Measurements from ENCODE around the gene NTM. TPM values are rescaled to one million over a fixed set of nuclear protein-coding genes. Genes with fewer than 3 reads are reported as not detected.

NTM gene
- total RNA-seq, 1 donor from 2014 or later = 9.9 TPM

DNA sequence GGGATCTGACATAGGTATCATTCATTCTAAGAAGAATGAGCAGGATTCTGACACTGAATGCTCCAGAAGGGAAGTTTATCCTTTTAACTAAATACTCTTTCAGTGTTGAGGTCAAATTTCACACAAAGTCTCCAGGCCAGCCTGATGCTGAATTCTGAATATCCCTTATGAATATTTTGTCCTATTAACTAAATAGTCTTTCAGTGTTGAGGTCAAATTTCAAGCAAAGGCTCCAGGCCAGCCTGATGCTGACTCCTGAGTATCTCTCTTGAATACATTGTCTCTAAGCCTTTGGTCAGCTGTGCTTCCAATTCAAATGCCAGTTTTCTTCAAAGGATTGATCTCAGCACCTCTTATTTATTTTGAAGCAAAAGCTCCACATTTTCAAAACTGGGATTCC lies 676.8 kb downstream of the NTM start:
- H3K4me3 ChIP-seq (ENCODE audit: low read length in 3 of 3) = no peak overlapping the region
- no peaks in the 10 kb centered on the region for H3K27me3 ChIP-seq (ENCODE audit: control insufficient read depth in 3 of 3, insufficient read depth in 3 of 3, low read length in 3 of 3)
- no peak overlapping the region for H3K27ac ChIP-seq (ENCODE audit: low read depth, low read length)
- H3K9ac ChIP-seq (ENCODE audit: low read depth in 1 of 3, low read length in 3 of 3) = no peak overlapping the region
- peaks cover 0 to 3% (median 0%) of the 10 kb centered on the region in 3 donors for H3K9me3 ChIP-seq (ENCODE audit: control insufficient read depth in 3 of 3, low read length in 3 of 3)
- peaks cover 0 to 16% (median 0%) of the 10 kb centered on the region in 3 donors for H3K4me1 ChIP-seq (ENCODE audit: control insufficient read depth in 3 of 3, insufficient read depth in 3 of 3, low read length in 3 of 3)
- H3K36me3 ChIP-seq (ENCODE audit: control insufficient read depth in 3 of 3, insufficient read depth in 3 of 3, low read length in 3 of 3) = no peaks in the 10 kb centered on the region

DNA sequence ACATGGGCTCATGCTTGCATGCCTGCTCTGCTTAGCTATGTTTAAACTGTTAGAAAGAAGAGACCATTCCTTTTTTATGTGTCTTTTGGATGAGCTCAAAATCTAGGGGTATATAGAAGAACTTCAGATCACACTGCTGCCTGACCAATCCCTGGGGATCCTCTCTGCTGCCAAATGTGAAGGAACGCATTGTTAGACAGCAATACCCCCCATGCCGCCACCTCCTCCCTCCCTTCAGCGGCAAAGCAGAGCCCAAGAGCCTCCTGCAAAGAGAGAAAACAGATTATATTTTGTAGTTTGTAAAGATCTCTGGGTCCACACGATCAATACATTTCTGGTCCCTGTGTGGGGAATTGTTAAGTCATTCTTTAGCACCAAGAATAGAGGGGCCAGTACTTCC lies 677.6 kb downstream of the NTM start:
- Histone ChIP-seq H3K27ac (ENCODE audit: low read depth, low read length) (no peak overlapping the region), H3K27me3 (ENCODE audit: control insufficient read depth in 3 of 3, insufficient read depth in 3 of 3, low read length in 3 of 3) (no peaks in the 10 kb centered on the region), H3K36me3 (ENCODE audit: control insufficient read depth in 3 of 3, insufficient read depth in 3 of 3, low read length in 3 of 3) (no peaks in the 10 kb centered on the region), H3K9ac (ENCODE audit: low read depth in 1 of 3, low read length in 3 of 3) (no peak overlapping the region), H3K4me3 (ENCODE audit: low read length in 3 of 3) (no peak overlapping the region), H3K4me1 (ENCODE audit: control insufficient read depth in 3 of 3, insufficient read depth in 3 of 3, low read length in 3 of 3) (peaks cover 0 to 16% (median 0%) of the 10 kb centered on the region in 3 donors), H3K9me3 (ENCODE audit: control insufficient read depth in 3 of 3, low read length in 3 of 3) (peaks cover 0 to 3% (median 0%) of the 10 kb centered on the region in 3 donors)

DNA sequence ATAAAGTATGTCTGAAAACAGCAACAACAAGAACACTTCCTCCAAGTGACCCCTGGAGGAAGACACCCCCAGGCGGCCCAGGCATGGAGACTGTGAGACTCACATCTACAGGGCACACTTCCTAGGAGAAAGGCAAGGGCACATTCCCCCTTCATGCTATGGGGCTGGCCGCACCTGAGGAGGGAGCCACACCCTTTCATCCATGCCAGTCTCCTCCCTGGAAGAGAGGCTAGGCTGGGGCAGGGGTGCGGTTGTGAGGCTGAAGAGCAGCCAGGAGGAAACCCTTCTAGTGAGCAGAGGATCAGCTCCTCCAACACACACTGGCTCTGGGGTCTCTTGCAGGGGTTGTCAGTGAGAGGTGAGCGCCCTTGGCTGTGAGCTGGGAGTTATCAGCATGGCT lies 678.8 kb downstream of the NTM start:
- Histone ChIP-seq H3K4me1 (ENCODE audit: control insufficient read depth in 3 of 3, insufficient read depth in 3 of 3, low read length in 3 of 3) (peaks cover 0 to 16% (median 0%) of the 10 kb centered on the region in 3 donors), H3K27ac (ENCODE audit: low read depth, low read length) (no peak overlapping the region), H3K36me3 (ENCODE audit: control insufficient read depth in 3 of 3, insufficient read depth in 3 of 3, low read length in 3 of 3) (no peaks in the 10 kb centered on the region), H3K4me3 (ENCODE audit: low read length in 3 of 3) (no peak overlapping the region), H3K9me3 (ENCODE audit: control insufficient read depth in 3 of 3, low read length in 3 of 3) (no peaks in the 10 kb centered on the region), H3K9ac (ENCODE audit: low read depth in 1 of 3, low read length in 3 of 3) (no peak overlapping the region), H3K27me3 (ENCODE audit: control insufficient read depth in 3 of 3, insufficient read depth in 3 of 3, low read length in 3 of 3) (no peaks in the 10 kb centered on the region)

DNA sequence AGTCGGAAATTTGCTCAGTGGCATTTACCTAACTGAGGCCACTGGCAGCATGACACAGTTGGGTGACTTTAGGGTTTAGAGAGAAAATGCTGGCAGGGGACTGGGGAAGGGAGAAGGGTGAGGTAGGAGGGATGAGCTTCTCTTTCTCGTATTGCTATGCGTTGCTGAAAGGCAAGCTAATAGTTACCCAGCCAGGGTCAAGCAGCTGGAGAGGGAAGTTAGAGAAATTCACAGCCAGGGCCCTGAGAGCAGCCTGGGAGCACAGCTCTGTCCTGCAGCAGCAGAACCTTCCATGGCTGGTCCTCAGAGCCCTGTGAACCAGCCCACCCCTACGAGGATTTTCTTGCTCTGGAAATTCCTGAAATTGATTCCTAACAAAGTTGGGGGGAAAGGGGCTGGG lies 679.6 kb downstream of the NTM start:
- Histone ChIP-seq H3K27ac (ENCODE audit: low read depth, low read length) (no peak overlapping the region), H3K4me3 (ENCODE audit: low read length in 3 of 3) (no peak overlapping the region), H3K9me3 (ENCODE audit: control insufficient read depth in 3 of 3, low read length in 3 of 3) (no peaks in the 10 kb centered on the region), H3K27me3 (ENCODE audit: control insufficient read depth in 3 of 3, insufficient read depth in 3 of 3, low read length in 3 of 3) (no peaks in the 10 kb centered on the region), H3K4me1 (ENCODE audit: control insufficient read depth in 3 of 3, insufficient read depth in 3 of 3, low read length in 3 of 3) (peaks cover 0 to 19% (median 0%) of the 10 kb centered on the region in 3 donors), H3K9ac (ENCODE audit: low read depth in 1 of 3, low read length in 3 of 3) (no peak overlapping the region), H3K36me3 (ENCODE audit: control insufficient read depth in 3 of 3, insufficient read depth in 3 of 3, low read length in 3 of 3) (no peaks in the 10 kb centered on the region)

DNA sequence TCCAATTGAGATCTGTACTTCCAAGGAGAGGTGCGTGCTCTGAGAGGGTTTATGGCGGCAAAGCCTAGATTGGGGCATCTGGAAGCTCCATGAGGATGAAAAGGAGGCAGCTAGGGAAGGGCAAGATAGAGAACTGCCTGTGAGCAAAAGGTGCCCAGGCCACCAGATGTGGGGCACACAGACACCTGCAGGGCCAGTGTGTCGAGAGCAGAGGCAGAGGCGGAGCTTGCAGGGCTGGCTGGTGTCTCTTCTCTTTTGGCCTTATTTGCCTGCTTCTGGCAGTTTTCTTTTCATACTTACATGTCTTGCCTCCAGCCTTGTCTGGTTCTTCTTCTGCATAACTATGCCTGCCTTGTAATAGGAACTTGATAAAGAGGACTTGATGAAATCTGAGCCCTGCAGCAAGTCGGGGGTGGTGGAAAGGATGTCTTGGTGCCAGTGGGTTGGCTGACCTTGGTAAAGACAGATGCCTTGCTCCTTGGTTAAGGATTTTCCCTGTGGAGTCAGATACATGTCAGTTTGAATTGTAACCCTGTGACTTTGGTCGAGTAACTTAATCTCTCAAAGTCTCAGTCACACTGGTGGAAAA lies 680.3 kb downstream of the NTM start:
- H3K36me3 ChIP-seq (ENCODE audit: control insufficient read depth in 3 of 3, insufficient read depth in 3 of 3, low read length in 3 of 3) = no peaks in the 10 kb centered on the region
- no peaks in the 10 kb centered on the region for H3K9me3 ChIP-seq (ENCODE audit: control insufficient read depth in 3 of 3, low read length in 3 of 3)
- peaks cover 0 to 19% (median 0%) of the 10 kb centered on the region in 3 donors for H3K4me1 ChIP-seq (ENCODE audit: control insufficient read depth in 3 of 3, insufficient read depth in 3 of 3, low read length in 3 of 3)
- no peak overlapping the region for H3K4me3 ChIP-seq (ENCODE audit: low read length in 3 of 3)
- H3K27ac ChIP-seq (ENCODE audit: low read depth, low read length) = no peak overlapping the region
- no peaks in the 10 kb centered on the region for H3K27me3 ChIP-seq (ENCODE audit: control insufficient read depth in 3 of 3, insufficient read depth in 3 of 3, low read length in 3 of 3)
- no peak overlapping the region for H3K9ac ChIP-seq (ENCODE audit: low read depth in 1 of 3, low read length in 3 of 3)

DNA sequence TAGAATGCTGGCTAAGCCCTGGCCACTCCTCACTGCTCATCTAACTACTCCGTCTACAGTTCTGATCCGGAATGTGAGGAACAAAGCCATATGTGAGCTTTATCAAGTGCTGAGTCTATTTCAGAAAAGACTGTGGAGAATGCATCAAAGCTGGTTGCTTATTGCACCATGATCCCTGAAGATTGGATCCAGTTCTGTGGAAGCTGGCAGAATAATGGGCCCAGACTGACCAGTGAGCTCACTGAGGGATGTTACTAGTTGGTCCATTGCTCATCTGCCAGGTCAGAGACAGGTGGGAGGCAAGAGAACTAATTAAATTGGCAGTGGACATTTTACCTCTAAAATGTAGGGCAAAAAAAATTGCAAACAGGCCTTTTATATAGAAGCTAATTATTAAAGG lies 681.3 kb downstream of the NTM start:
- no peak overlapping the region for H3K9ac ChIP-seq (ENCODE audit: low read depth in 1 of 3, low read length in 3 of 3)
- H3K27me3 ChIP-seq (ENCODE audit: control insufficient read depth in 3 of 3, insufficient read depth in 3 of 3, low read length in 3 of 3) = no peaks in the 10 kb centered on the region
- H3K4me3 ChIP-seq (ENCODE audit: low read length in 3 of 3) = no peak overlapping the region
- H3K4me1 ChIP-seq (ENCODE audit: control insufficient read depth in 3 of 3, insufficient read depth in 3 of 3, low read length in 3 of 3) = peaks cover 0 to 19% (median 0%) of the 10 kb centered on the region in 3 donors
- H3K36me3 ChIP-seq (ENCODE audit: control insufficient read depth in 3 of 3, insufficient read depth in 3 of 3, low read length in 3 of 3) = no peaks in the 10 kb centered on the region
- H3K27ac ChIP-seq (ENCODE audit: low read depth, low read length) = no peak overlapping the region
- no peaks in the 10 kb centered on the region for H3K9me3 ChIP-seq (ENCODE audit: control insufficient read depth in 3 of 3, low read length in 3 of 3)

DNA sequence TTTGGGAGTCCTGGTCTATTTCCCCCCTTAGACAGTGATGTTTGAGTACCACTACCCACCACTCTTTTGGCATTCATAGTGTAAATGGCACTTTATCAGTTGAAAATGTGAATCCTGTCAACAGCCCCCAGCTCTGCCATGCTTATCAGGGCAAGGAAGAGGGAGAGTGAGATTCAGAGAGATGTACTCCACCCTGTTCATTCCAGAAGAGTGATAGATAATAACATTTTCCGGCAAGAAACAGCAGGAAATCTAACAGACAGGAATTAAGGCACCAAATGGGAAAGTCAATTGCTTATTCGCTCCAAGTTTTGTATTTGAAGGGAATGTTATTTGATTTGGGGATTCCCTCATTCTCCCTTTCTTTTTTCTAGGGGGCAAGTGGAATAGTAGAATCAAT lies 681.9 kb downstream of the NTM start:
- H3K9me3 ChIP-seq (ENCODE audit: control insufficient read depth in 3 of 3, low read length in 3 of 3) = no peaks in the 10 kb centered on the region
- peaks cover 0 to 19% (median 0%) of the 10 kb centered on the region in 3 donors for H3K4me1 ChIP-seq (ENCODE audit: control insufficient read depth in 3 of 3, insufficient read depth in 3 of 3, low read length in 3 of 3)
- H3K9ac ChIP-seq (ENCODE audit: low read depth in 1 of 3, low read length in 3 of 3) = no peak overlapping the region
- H3K27me3 ChIP-seq (ENCODE audit: control insufficient read depth in 3 of 3, insufficient read depth in 3 of 3, low read length in 3 of 3) = no peaks in the 10 kb centered on the region
- no peak overlapping the region for H3K4me3 ChIP-seq (ENCODE audit: low read length in 3 of 3)
- no peaks in the 10 kb centered on the region for H3K36me3 ChIP-seq (ENCODE audit: control insufficient read depth in 3 of 3, insufficient read depth in 3 of 3, low read length in 3 of 3)
- no peak overlapping the region for H3K27ac ChIP-seq (ENCODE audit: low read depth, low read length)

DNA sequence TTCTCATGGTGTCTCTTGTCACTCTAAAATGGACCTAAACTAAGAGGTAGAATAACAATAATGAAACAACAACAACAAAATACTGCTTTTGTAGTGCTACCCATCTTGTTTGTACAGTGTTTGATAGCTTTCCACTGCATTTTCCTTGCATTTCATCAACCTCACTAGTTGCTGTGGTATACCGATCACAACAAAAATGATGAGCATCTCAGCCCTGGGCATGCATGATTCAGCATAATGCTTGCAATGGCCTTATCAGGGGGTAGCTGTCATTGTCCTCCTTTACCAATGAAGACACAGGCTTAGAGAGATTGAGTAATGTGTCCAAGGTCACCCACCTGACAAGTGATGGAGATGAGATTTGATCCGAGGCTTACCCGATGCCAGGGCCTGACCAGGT lies 682.5 kb downstream of the NTM start:
- Histone ChIP-seq H3K9me3 (ENCODE audit: control insufficient read depth in 3 of 3, low read length in 3 of 3) (no peaks in the 10 kb centered on the region), H3K4me1 (ENCODE audit: control insufficient read depth in 3 of 3, insufficient read depth in 3 of 3, low read length in 3 of 3) (peaks cover 0 to 19% (median 0%) of the 10 kb centered on the region in 3 donors), H3K36me3 (ENCODE audit: control insufficient read depth in 3 of 3, insufficient read depth in 3 of 3, low read length in 3 of 3) (no peaks in the 10 kb centered on the region), H3K27ac (ENCODE audit: low read depth, low read length) (no peak overlapping the region), H3K9ac (ENCODE audit: low read depth in 1 of 3, low read length in 3 of 3) (no peak overlapping the region), H3K27me3 (ENCODE audit: control insufficient read depth in 3 of 3, insufficient read depth in 3 of 3, low read length in 3 of 3) (no peaks in the 10 kb centered on the region), H3K4me3 (ENCODE audit: low read length in 3 of 3) (no peak overlapping the region)

DNA sequence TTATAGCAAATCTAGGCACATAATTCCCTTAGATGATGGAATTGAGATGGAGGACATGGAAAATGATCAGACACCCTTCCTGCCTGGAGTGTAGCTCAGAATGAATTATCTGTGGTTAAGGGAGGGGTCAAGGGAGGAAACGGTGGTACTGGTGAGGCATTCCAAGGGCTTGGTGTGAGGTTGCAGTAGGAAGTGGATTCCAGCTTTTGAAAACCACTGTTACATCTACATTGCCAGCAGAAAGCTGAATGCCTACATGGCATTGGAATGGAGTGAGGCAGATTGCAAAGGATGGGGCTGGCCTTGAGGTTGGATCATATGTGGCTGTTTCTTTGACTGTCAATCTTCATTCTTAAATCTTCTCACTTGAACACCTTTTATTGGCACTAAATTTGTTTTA lies 684.4 kb downstream of the NTM start:
- Histone ChIP-seq H3K9me3 (ENCODE audit: control insufficient read depth in 3 of 3, low read length in 3 of 3) (no peaks in the 10 kb centered on the region), H3K36me3 (ENCODE audit: control insufficient read depth in 3 of 3, insufficient read depth in 3 of 3, low read length in 3 of 3) (no peaks in the 10 kb centered on the region), H3K27me3 (ENCODE audit: control insufficient read depth in 3 of 3, insufficient read depth in 3 of 3, low read length in 3 of 3) (no peaks in the 10 kb centered on the region), H3K27ac (ENCODE audit: low read depth, low read length) (no peak overlapping the region), H3K9ac (ENCODE audit: low read depth in 1 of 3, low read length in 3 of 3) (no peak overlapping the region), H3K4me3 (ENCODE audit: low read length in 3 of 3) (no peak overlapping the region), H3K4me1 (ENCODE audit: control insufficient read depth in 3 of 3, insufficient read depth in 3 of 3, low read length in 3 of 3) (peaks cover 0 to 19% (median 0%) of the 10 kb centered on the region in 3 donors)

DNA sequence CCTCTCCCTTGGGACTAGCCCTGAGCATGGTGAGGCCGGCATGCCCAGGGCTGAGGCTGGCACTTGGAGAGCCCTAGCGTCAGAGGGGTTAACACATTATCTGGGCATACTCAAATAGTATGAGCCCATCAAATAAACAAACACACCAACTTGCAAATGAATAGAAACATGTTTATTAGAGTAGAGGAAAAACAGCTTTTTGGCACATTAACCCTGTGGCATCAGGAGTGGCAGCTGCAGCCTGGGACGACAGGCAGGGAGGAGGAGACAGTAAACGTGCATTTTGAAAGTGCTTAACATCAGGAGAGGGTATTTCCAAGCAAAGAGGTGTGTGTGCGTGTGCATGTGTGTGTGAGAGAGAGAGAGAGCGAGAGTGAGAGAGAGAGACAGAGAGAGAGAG lies 684.9 kb downstream of the NTM start:
- Histone ChIP-seq H3K36me3 (ENCODE audit: control insufficient read depth in 3 of 3, insufficient read depth in 3 of 3, low read length in 3 of 3) (no peaks in the 10 kb centered on the region), H3K9me3 (ENCODE audit: control insufficient read depth in 3 of 3, low read length in 3 of 3) (no peaks in the 10 kb centered on the region), H3K4me3 (ENCODE audit: low read length in 3 of 3) (no peak overlapping the region), H3K9ac (ENCODE audit: low read depth in 1 of 3, low read length in 3 of 3) (no peak overlapping the region), H3K4me1 (ENCODE audit: control insufficient read depth in 3 of 3, insufficient read depth in 3 of 3, low read length in 3 of 3) (peaks cover 0 to 17% (median 0%) of the 10 kb centered on the region in 3 donors), H3K27ac (ENCODE audit: low read depth, low read length) (no peak overlapping the region), H3K27me3 (ENCODE audit: control insufficient read depth in 3 of 3, insufficient read depth in 3 of 3, low read length in 3 of 3) (no peaks in the 10 kb centered on the region)
